ENCODE measurements around the gene OR2Y1. TPM values are rescaled to one million over a fixed set of nuclear protein-coding genes. Genes with fewer than 3 reads are reported as not detected.

Gene OR2Y1
- total RNA-seq, 1 donor, result not detected

- TF ChIP-seq CTCF (IDR thresholded peaks at IDR 0.05; ENCODE audit: insufficient read depth, low read length), result no peak
- H3K4me3 ChIP-seq (ENCODE audit: low read depth, low read length), result no peak overlapping the region
- no peak for DNase-seq (ENCODE audit: low read depth)
These were observed 48.8 kb downstream of the OR2Y1 start for GRCh38 chr5:180691046-180691445.

GRCh38 chr5:180690562-180690961, 49.3 kb downstream of the OR2Y1 start:
- no peak overlapping the region for H3K4me3 ChIP-seq (ENCODE audit: low read depth, low read length)

GRCh38 chr5:180689775-180690174, 50.1 kb downstream of the OR2Y1 start:
- no peak for DNase-seq (ENCODE audit: low read depth)
- TF ChIP-seq CTCF (IDR thresholded peaks at IDR 0.05; ENCODE audit: insufficient read depth, low read length), result no peak
- no peak overlapping the region for H3K4me3 ChIP-seq (ENCODE audit: low read depth, low read length)

More at GRCh38 chr5:180690562-180690961, 49.3 kb downstream of the OR2Y1 start:
- TF ChIP-seq CTCF (IDR thresholded peaks at IDR 0.05; ENCODE audit: insufficient read depth, low read length), result no peak
- DNase-seq (ENCODE audit: low read depth), result no peak

Small RNA genes lying within 50 kb of the gene (small RNA-seq; reads per million reads assigned to genes)
- 0.45 reads per million for gene RNU1-17P

Other genes with a start within 250 kb of the OR2Y1 start
- gene CNOT6, start 245.7 kb downstream of the OR2Y1 start, total RNA-seq (ENCODE audit: low replicate concordance), result 9.8 and 12.1 TPM in 2 replicates
- not detected in 2 replicates for gene SCGB3A1, start 148.6 kb downstream of the OR2Y1 start, total RNA-seq (ENCODE audit: low replicate concordance)
- gene FLT4, start 90.5 kb downstream of the OR2Y1 start, total RNA-seq (ENCODE audit: low replicate concordance), result 0.09 TPM in 1 of 2 replicates, not detected in the other
- gene MGAT1, start 62.7 kb upstream of the OR2Y1 start, total RNA-seq (ENCODE audit: low replicate concordance), result 79.4 and 81.1 TPM in 2 replicates
- gene ZFP62, start 121.2 kb upstream of the OR2Y1 start, total RNA-seq (ENCODE audit: low replicate concordance), result 14.7 and 19.4 TPM in 2 replicates
- gene BTNL8, start 159.1 kb upstream of the OR2Y1 start, total RNA-seq (ENCODE audit: low replicate concordance), result not detected in 2 replicates
- not detected in 2 replicates for gene BTNL3, start 248.8 kb upstream of the OR2Y1 start, total RNA-seq (ENCODE audit: low replicate concordance)